Measurements from ENCODE around the gene ABHD4.

ABHD4 gene

DNA sequence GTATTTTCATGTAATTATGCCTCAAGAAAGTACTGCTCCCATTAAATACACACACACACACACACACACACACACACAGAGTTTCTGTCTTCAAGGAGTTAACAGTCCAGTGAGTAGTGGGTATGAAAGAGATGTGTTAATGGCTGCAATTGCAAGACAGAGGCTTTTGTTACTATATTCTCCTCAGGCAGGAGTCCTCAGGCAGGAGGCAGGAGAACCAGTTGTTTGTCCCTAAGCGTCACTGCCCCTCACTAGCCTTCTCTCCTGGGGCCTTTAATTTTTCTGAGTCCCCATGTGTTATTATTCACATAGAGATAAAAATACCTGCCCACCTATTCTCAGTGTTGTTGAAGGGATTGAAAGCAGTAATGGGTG, 40.3 kb upstream of the ABHD4 start:
- Histone ChIP-seq H2AFZ (ENCODE audit: low read length) (no peak overlapping the region), H3K4me3 (ENCODE audit: low read length, poor library complexity, severe bottlenecking) (peak overlapping the region; percentile 73), H3K9ac (ENCODE audit: low read depth, low read length, poor library complexity, severe bottlenecking) (peak overlapping the region; percentile 97)

DNA sequence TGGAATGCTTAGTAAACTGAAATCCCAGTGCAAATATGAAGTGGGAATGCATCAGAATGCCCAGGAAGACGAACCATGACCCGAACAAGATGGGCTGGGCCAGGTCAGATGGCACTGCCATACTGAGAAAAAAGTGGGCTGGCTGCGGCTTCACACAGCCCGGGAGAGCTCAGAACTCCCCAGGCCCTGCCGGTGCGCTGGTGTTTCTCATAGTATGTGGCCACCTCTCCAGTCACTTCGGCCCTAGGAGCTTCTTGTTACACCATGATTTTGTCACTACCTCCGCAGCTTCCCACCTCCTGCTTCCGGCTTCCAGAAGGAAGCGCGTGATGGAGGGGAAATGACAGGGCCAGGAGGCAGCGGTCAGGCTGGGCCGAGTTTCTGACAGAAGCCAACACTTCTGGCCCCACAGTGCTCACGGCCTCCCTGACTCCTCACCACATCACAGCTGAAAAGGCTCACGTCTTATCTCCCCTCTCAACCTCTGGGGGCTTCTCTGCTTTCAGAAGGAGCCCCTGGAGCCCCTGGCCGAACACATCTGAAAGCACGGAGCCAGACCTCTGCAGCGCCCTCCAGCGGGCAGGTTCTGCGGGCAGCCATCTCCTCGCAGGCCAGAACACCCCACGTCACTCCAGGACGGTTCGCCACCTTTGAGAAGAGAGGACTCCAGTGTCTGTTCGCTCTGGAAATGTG, 39.7 kb upstream of the ABHD4 start:
- H3K4me3 ChIP-seq (ENCODE audit: low read length, poor library complexity, severe bottlenecking): peak overlapping the region; percentile 73
- no peaks in the 10 kb centered on the region for H3K9me2 ChIP-seq (replicated peaks; ENCODE audit: low read depth, low read length)
- H4K20me1 ChIP-seq (ENCODE audit: insufficient read depth, low read length, poor library complexity, severe bottlenecking): no peaks in the 10 kb centered on the region
- H3F3A ChIP-seq (ENCODE audit: low read depth): peaks cover 27% of the 10 kb centered on the region
- peaks cover 84% of the 10 kb centered on the region for H3K4me1 ChIP-seq (ENCODE audit: insufficient read depth, low read length, poor library complexity, severe bottlenecking)
- H3K79me2 ChIP-seq (ENCODE audit: insufficient read depth, low read length): peaks cover 48% of the 10 kb centered on the region
- H3K36me3 ChIP-seq (ENCODE audit: insufficient read depth, low read length): peaks cover 4% of the 10 kb centered on the region; the same call in 1 of the 2 replicates
- H2AFZ ChIP-seq (ENCODE audit: low read length): no peak overlapping the region
- H3K27me3 ChIP-seq (ENCODE audit: insufficient read depth, low read length, poor library complexity, severe bottlenecking): no peaks in the 10 kb centered on the region
- H3K4me2 ChIP-seq (ENCODE audit: low read depth, low read length, poor library complexity, severe bottlenecking): peak overlapping the region; percentile 85
- no peaks in the 10 kb centered on the region for H3K9me3 ChIP-seq (ENCODE audit: insufficient read depth, low read depth, low read length)
- TF ChIP-seq, protein P1, sequence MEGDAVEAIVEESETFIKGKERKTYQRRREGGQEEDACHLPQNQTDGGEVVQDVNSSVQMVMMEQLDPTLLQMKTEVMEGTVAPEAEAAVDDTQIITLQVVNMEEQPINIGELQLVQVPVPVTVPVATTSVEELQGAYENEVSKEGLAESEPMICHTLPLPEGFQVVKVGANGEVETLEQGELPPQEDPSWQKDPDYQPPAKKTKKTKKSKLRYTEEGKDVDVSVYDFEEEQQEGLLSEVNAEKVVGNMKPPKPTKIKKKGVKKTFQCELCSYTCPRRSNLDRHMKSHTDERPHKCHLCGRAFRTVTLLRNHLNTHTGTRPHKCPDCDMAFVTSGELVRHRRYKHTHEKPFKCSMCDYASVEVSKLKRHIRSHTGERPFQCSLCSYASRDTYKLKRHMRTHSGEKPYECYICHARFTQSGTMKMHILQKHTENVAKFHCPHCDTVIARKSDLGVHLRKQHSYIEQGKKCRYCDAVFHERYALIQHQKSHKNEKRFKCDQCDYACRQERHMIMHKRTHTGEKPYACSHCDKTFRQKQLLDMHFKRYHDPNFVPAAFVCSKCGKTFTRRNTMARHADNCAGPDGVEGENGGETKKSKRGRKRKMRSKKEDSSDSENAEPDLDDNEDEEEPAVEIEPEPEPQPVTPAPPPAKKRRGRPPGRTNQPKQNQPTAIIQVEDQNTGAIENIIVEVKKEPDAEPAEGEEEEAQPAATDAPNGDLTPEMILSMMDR (conservative IDR thresholded peaks at IDR 0.05; ENCODE audit: low read length): peak; percentile 26; the same call in 1 of the 2 replicates
- no peak for TF ChIP-seq EZH2phosphoT487 (IDR thresholded peaks at IDR 0.05; ENCODE audit: borderline replicate concordance)
- H3K9ac ChIP-seq (ENCODE audit: low read depth, low read length, poor library complexity, severe bottlenecking): peak overlapping the region; percentile 97

More for the DNA sequence above, 40.3 kb upstream of the ABHD4 start:
- no peak for TF ChIP-seq EZH2phosphoT487 (IDR thresholded peaks at IDR 0.05; ENCODE audit: borderline replicate concordance)
- TF ChIP-seq, protein P1 (conservative IDR thresholded peaks at IDR 0.05; ENCODE audit: low read length): no peak
- H3K79me2 ChIP-seq (ENCODE audit: insufficient read depth, low read length): peaks cover 51% of the 10 kb centered on the region
- no peaks in the 10 kb centered on the region for H3K9me3 ChIP-seq (ENCODE audit: insufficient read depth, low read depth, low read length)
- H3K27me3 ChIP-seq (ENCODE audit: insufficient read depth, low read length, poor library complexity, severe bottlenecking): no peaks in the 10 kb centered on the region
- H4K20me1 ChIP-seq (ENCODE audit: insufficient read depth, low read length, poor library complexity, severe bottlenecking): no peaks in the 10 kb centered on the region
- H3F3A ChIP-seq (ENCODE audit: low read depth): peaks cover 27% of the 10 kb centered on the region
- H3K36me3 ChIP-seq (ENCODE audit: insufficient read depth, low read length): peaks cover 10% of the 10 kb centered on the region; the same call in 1 of the 2 replicates
- peak overlapping the region; percentile 85 for H3K4me2 ChIP-seq (ENCODE audit: low read depth, low read length, poor library complexity, severe bottlenecking)
- peaks cover 86% of the 10 kb centered on the region for H3K4me1 ChIP-seq (ENCODE audit: insufficient read depth, low read length, poor library complexity, severe bottlenecking)
- H3K9me2 ChIP-seq (replicated peaks; ENCODE audit: low read depth, low read length): no peaks in the 10 kb centered on the region

DNA sequence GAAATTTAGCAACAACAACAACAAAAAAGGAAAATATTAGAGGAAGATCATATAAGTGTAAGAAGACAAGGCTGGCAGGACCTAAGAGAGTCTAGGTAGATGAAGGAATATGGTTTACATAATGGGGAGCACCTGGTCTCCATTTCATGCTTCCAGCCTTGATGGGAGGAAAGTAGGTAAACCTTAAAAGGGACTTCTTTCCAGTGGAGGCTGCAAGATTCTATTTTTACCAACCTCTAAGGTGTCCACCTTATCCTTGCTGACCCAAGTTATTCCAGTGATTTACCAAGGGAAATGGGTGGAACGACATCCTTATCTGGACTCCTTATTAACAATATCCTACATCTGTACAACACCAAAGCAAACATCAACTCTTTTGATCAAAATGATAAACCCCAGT, 39.1 kb upstream of the ABHD4 start:
- Histone ChIP-seq H3K9ac (ENCODE audit: low read depth, low read length, poor library complexity, severe bottlenecking) (peak overlapping the region; percentile 97), H3F3A (ENCODE audit: low read depth) (peaks cover 27% of the 10 kb centered on the region), H4K20me1 (ENCODE audit: insufficient read depth, low read length, poor library complexity, severe bottlenecking) (no peaks in the 10 kb centered on the region), H3K9me2 (replicated peaks; ENCODE audit: low read depth, low read length) (no peaks in the 10 kb centered on the region), H3K9me3 (ENCODE audit: insufficient read depth, low read depth, low read length) (no peaks in the 10 kb centered on the region), H2AFZ (ENCODE audit: low read length) (no peak overlapping the region), H3K36me3 (ENCODE audit: insufficient read depth, low read length) (peaks cover 4% of the 10 kb centered on the region; the same call in 1 of the 2 replicates), H3K4me3 (ENCODE audit: low read length, poor library complexity, severe bottlenecking) (no peak overlapping the region), H3K79me2 (ENCODE audit: insufficient read depth, low read length) (peaks cover 48% of the 10 kb centered on the region), H3K27me3 (ENCODE audit: insufficient read depth, low read length, poor library complexity, severe bottlenecking) (no peaks in the 10 kb centered on the region), H3K4me2 (ENCODE audit: low read depth, low read length, poor library complexity, severe bottlenecking) (peak overlapping the region; percentile 1), H3K4me1 (ENCODE audit: insufficient read depth, low read length, poor library complexity, severe bottlenecking) (peaks cover 85% of the 10 kb centered on the region)
- no peak for TF ChIP-seq EZH2phosphoT487 (IDR thresholded peaks at IDR 0.05; ENCODE audit: borderline replicate concordance)
- TF ChIP-seq, protein P1 (conservative IDR thresholded peaks at IDR 0.05; ENCODE audit: low read length): no peak
